ENCODE data around the gene XAGE1A.
"Not testable (repeated sequence)": the region's sequence is repeated elsewhere in the genome, so short reads cannot be mapped to it uniquely, and the experiment has no call there.

Gene XAGE1A

GRCh38 chrX:52495545-52496418 lies at the start of gene XAGE1A:
Gene XAGE1A (plus strand): TSS chrX:52495808. CDS start chrX:52497362, 1,554 bp downstream.
- not testable (repeated sequence) for DNase-seq

GRCh38 chrX:52452031-52452430 lies 43.6 kb upstream of the XAGE1A start:
- DNase-seq = not testable (repeated sequence)

- DNase-seq = not testable (repeated sequence)
Observed at GRCh38 chrX:52471301-52471700, 24.3 kb upstream of the XAGE1A start.

GRCh38 chrX:52496419-52496772 lies 788 bp downstream of the XAGE1A start:
- DNase-seq = not testable (repeated sequence)

- not testable (repeated sequence) for DNase-seq
Observed at GRCh38 chrX:52501362-52501761, 5.8 kb downstream of the XAGE1A start.

- DNase-seq = no peak
Observed at GRCh38 chrX:52504551-52504950, 8.9 kb downstream of the XAGE1A start.

- no peak for DNase-seq
Observed at GRCh38 chrX:52507331-52507730, 11.7 kb downstream of the XAGE1A start.

- DNase-seq = no peak
Observed at GRCh38 chrX:52509916-52510315, 14.3 kb downstream of the XAGE1A start.

GRCh38 chrX:52511126-52511525 lies 15.5 kb downstream of the XAGE1A start:
- not testable (repeated sequence) for DNase-seq

GRCh38 chrX:52516110-52516986 lies 20.7 kb downstream of the XAGE1A start:
- DNase-seq = not testable (repeated sequence)

GRCh38 chrX:52516987-52517325 lies 21.3 kb downstream of the XAGE1A start, which contains the start of gene XAGE1B:
Gene XAGE1B (minus strand): TSS chrX:52517063. CDS start chrX:52515527, 1,536 bp downstream.
- DNase-seq = not testable (repeated sequence)

- DNase-seq = not testable (repeated sequence)
Observed at GRCh38 chrX:52541051-52541450, 45.4 kb downstream of the XAGE1A start.

- no peak for DNase-seq
Observed at GRCh38 chrX:52542311-52542710, 46.7 kb downstream of the XAGE1A start.

GRCh38 chrX:52544147-52544840 lies 48.7 kb downstream of the XAGE1A start:
- DNase-seq = no peak

GRCh38 chrX:52548769-52549168 lies 53.2 kb downstream of the XAGE1A start:
- DNase-seq = not testable (repeated sequence)

Data from fibroblast of skin of right quadriceps (primary cell).